Measurements from ENCODE around the gene S100PBP.
A peak's percentile ranks its signal among the peaks of the same experiment; 100 is the strongest.
"Not testable (repeated sequence)": the region's sequence is repeated elsewhere in the genome, so short reads cannot be mapped to it uniquely, and the experiment has no call there.

Gene S100PBP

DNA sequence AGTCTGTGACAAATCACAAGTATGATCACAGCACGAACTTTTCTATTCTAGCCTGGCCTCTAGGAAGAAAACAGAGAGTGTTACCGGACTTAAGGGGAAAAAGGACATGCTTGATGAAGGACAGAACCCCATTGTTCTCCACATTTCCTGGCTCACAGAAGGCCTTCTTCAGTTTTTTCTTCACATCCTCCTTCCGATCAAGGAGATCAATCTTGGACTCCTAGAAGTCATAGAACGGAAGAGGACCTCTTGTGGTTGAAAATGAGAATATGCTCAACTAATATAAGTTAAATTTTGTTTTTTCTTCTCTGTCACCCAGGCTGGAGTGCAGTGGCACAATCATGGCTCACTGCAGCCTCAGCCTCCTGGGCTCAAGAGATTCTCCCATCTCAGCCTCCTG is 30.6 kb upstream of the S100PBP start:
- no peak for DNase-seq

DNA sequence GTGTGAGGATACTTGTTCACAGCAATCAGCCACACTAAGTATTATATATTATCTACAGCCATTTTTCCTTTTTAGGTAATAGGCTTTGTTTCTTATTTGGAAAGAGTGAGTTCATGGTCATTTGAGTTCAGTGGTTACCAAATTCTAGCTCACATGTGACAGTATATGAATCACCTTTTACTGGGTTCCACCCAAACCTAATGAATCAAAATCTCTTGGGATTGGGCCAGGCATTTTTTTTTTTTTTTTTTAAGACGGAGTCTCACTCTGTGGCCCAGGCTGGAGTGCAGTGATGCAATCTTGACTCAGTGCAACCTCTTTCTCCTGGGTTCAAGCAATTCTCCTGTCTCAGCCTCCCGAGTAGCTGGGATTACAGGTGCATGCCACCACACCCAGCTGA is 28.1 kb upstream of the S100PBP start:
- DNase-seq = not testable (repeated sequence)

DNA sequence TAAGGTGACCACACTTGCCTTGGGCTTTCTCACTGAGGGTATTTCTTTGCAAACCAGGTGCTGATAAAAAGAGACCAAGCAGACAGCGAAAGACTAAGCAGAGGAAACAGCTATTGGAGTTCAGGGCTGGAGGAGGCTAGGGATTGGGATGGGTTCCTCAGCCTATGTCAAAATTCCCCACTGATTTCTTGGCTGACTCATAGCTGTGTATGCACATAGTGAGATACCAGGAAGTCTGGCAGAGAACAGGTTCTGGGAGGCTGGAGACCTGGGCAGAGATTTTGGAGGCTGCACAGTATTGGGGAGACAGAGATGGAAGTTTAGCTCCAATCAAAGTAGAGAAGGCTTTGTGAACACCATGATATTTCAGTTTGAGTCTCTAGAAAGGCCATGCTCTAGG is 25.6 kb upstream of the S100PBP start:
- DNase-seq = no peak

DNA sequence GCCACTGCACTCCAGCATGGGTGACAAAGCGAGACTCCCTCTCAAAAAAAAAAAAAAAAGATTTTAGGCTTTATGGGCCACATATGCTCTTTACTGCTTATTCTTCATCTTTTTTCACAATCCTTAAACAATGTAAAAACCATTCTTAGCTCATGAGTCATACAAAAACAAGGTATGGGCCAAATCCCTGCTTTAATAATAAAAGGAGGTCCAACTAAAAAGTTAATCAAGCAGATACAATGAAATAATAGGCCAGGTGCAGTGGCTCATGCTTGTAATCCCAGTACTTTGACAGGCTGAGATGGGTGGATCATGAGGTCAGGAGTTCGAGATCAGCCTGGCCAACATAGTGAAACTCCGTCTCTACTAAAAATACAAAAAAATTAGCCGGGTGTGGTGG is 21.7 kb upstream of the S100PBP start:
- not testable (repeated sequence) for DNase-seq

DNA sequence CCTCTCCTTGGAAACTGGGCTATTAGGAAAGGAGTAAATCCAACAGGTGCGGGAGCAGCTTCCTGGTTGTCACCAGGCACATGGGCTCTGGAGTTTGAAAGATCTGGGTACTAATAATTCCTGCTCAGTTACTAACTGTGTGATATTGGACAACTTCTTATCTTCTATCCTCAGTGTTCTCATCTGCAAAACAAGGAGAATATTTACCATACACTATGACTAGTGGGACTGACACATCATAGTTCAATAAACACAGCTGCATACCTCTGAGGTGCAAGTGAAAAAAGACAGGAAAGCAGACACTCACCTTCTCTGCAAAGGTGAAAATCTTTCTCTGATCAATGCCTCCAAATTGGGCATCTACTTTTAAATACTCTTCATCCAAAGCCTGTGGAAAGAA is 20.0 kb upstream of the S100PBP start:
- DNase-seq = no peak

DNA sequence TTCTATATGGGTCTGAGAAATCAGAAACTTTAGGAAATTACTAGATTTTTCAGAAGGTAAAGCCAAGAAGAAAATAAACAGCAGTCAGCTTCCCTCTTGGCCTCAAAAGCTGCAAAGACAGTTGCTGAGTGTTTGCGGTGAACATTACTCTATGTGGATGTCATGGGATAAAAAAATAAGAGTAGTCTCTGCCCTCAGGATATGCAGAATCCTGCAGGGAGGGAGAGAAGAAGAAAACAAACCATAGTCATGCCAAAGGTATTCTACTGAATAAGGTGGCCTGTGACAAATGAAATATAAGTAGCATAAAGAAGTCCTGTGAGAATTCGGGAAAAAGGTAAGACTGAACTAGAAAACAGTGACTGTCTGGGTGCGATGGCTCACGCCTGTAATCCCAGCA is 19.3 kb upstream of the S100PBP start:
- no peak for DNase-seq

DNA sequence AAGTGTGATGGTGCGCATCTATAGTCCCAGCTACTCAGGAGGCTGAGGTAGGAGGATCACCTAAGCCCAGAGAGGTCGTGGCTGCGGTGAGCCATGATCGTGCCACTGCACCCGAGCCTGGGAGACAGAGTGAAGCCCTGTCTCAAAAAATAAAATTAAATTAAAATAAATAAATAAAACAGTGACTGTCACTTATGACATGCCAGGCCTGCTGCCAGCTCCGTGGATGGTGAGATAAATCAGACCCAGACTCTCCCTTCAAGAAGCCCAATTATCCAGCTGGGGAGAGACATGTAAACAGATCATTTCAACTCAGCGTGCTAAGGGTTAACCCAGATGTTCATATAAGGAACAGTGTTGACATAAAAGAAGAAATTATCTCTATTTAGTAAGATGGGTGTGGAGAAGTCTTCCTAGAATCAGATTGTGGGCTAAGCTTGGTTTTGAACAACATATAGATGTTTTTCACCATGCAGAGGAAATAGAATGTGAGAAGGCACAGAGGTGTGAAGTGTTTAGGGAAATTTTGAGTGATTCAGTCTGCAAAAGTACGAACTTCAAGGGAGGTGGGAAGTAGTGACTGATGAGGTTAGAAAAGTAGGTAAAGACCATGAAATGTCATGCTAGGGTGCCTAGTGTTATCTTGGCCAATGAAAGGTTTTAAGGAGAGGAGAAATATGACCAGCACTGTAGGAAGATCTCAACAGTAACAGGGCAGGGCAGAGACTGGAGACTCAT is 18.6 kb upstream of the S100PBP start:
- no peak for DNase-seq

DNA sequence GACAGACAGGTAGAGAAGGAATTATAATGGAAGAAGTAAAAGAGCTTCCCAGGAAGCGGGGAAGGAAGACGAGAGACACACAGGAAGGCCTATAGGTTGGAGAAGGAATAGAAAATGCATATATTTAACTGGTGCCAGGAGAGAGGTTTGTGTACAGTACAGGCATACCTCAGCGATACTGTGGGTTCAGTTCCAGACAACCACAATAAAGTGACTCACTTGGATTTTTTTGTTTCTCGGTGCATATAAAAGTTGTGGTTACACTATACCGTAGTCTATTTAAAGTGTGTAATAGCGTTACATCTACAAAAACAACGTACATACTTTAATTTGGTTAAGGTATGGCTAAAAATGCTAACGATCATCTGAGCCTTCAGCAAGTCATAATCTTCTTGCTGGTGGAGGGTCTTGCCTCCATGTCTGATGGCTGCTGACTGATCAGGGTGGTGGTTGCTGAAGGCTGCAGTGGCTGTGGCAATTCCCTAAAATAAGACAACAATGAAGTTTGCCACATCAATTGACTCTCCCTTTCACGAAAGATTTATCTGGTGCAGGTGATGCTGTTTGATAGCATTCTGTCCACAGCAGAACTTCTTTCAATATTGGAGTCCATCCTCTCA is 16.2 kb upstream of the S100PBP start:
- DNase-seq = no peak

DNA sequence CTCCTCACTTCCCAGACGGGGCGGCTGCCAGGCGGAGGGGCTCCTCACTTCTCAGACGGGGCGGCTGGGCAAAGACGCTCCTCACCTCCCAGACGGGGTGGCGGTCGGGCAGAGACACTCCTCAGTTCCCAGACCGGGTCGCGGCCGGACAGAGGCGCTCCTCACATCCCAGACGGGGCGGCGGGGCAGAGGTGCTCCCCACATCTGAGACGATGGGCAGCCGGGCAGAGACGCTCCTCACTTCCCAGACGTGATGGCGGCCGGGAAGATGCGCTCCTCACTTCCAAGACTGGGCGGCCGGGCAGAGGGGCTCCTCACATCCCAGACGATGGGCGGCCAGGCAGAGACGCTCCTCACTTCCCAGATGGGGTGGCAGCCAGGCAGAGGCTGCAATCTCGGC is 13.0 kb upstream of the S100PBP start:
- DNase-seq = not testable (repeated sequence)

DNA sequence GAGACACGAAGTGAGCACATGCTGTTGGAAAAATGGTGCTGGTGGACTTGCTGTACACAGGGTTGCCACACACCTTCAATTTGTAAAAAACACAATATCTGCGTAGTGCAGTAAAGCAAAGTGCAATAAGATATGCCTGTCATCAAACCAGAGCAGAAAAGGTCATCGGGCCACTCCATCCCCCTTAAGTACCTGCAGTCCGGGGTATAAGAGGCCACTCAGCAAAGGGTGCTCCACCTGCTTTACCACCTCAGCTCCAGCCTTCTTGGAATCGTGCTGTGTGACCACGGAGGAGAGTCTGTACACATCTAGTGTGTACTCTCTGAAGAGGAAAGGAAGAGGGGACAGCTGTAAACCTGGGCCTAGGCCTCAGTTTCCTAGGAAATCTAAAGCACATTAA is 11.2 kb upstream of the S100PBP start:
- no peak for DNase-seq

DNA sequence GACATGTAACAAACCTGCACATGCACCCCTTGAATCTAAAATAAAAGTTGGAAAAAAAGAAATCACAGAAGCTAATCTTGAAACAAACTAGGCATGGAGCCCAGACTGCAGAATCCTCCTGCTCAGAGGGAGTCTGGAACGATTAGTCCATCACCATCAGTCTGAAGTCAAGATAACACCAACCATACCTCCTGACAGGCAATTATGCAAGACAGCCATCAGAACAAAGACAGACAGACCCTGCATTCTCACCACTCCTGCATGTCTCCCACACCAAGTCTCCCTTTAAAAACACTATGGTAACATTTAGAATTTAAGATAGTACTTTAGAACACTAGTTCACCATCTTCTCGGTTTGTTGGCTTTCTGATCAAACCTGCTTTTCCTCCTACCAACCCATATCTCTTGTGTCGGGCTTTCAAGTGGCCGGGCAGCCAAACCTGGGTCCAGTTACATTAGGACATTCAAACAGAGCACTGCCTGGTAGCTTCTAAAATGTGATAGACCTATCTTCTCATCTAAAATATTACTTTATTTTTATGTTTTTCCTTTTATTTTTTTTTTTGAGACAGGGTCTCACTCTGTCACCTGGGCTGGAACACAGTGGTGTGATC is 10.4 kb upstream of the S100PBP start:
- no peak for DNase-seq

DNA sequence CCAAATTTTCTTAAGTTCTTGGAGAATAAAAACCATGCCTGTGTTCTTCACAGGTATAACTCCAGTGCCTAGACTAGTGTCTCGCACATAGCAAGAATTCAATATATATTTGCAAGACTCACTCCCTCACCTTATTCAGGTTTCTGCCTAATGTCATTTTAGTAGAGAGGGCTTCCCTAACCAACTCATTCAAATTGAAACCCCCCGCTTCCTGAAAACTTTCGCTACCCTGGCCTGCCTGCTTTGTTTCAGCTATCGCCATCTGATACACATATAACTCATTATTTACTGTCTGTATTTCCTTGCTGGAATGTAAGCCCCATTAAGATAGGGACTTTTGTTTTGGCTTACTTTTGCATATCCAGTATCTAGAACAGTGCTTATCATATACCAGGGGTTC is 8.9 kb upstream of the S100PBP start:
- DNase-seq = no peak

DNA sequence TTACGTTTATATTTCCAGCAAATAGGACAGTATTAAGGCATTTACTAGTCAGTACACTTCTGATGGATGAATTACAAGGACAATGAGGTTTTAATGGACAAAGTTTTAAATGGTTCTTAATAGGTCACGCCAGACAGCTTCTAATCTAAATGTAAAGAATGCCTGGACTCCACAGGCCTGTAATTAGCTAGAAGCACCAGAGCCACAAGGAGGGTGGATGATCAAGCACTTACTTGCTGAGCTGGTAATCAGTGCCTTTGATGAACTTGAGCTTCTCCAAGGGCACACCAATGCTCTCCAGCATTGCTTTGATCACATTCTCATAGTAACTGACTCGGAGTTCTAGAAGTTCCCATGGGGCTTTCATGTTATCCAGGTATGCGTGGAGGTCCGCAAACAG is 7.1 kb upstream of the S100PBP start:
- no peak for DNase-seq

DNA sequence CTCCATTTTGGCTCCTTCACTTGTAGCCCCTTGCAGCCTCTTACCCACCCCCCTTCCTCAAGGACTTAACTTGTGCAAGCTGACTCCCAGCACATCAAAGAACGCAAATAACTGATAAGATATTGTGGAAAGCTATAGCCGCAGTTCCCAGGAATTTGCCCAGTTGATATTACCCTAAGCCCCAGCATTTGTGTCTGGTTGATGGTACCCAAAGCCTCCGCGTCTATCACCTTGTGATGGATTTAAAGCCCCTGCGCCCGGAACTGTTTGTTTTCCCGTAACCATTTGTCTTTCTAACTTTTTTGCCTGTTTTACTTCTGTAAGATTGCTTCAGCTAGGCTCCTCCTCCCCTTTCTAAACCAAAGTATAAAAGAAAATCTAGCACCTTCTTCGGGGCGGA is 6.2 kb upstream of the S100PBP start:
- DNase-seq = no peak

DNA sequence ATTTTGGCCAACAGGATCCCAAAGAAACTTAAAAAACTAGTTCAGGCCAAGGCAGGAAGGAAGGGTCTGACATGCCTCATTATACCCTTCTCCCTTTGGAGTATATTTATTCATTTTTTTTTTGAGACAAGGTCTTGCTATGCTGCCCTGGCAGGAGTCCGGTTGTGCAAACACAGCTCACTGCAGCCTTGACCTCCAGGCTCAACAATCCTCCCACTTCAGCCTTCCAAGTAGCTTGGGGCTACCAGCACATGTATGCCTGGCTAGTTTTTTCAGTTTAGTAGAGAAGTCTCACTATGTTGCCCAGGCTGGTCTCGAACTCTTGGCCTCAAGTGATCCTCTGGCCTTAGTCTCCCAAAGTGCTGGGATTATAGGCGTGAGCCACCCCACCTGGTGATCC is 5.5 kb upstream of the S100PBP start:
- no peak for DNase-seq

DNA sequence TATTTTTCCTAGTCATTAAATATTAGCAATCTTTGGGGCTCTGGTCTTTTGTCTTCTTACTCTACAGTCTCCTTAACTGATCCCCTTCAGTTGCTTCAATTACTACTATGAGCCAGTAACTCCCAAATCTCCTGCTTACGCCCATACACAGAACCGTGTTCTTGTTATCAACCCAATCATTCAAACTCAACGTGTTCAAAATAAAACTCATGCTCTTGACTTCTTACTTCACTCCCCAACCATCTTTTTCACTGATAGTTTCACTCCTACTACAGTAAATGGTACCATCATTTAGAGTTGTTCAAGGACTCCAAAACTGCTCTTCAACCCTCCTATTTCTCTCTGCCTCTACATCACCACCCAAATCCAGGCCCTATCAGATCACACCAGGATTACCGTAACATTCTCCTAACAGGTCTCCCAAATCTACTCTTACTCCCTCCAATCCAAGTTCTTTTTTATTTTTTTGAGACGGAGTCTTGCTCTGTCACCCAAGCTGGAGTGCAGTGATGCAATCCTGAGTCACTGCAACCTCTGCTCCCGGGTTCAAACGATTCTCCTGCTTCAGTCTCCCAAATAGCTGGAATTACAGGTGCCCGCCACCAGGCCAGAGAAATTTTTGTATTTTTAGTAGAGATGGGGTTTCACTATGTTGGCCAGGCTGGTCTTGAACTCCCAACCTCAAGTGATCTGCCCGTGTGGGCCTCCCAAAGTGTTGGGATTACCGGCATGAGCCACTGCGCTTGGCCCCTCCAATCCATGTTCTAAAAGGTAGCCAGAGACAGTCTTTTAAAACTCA is 3.3 kb upstream of the S100PBP start:
- no peak for DNase-seq

DNA sequence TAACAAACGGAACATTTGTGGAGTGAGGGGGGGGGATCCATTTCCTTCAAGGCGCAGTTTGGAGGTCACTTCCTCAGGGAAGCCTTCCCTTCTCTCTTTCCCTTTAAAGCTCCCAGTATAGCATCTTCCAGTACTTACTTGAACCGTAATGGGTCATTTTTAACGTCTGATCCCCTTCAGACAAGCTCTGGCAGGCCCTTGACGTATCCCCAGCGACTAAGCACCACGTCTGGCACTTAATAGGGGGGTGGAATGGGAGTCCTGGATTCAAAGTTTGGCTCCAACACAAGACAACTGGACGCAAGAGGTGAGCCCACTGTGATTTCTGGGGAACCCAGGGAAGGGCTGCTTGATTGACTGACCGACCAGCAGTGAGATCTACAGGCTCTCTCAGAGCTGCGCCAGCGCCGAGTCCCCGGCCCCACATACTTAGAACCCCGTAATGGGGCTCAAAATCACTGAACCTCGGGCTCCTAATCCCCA is 736 bp upstream of the S100PBP start:
- DNase-seq = no peak

DNA sequence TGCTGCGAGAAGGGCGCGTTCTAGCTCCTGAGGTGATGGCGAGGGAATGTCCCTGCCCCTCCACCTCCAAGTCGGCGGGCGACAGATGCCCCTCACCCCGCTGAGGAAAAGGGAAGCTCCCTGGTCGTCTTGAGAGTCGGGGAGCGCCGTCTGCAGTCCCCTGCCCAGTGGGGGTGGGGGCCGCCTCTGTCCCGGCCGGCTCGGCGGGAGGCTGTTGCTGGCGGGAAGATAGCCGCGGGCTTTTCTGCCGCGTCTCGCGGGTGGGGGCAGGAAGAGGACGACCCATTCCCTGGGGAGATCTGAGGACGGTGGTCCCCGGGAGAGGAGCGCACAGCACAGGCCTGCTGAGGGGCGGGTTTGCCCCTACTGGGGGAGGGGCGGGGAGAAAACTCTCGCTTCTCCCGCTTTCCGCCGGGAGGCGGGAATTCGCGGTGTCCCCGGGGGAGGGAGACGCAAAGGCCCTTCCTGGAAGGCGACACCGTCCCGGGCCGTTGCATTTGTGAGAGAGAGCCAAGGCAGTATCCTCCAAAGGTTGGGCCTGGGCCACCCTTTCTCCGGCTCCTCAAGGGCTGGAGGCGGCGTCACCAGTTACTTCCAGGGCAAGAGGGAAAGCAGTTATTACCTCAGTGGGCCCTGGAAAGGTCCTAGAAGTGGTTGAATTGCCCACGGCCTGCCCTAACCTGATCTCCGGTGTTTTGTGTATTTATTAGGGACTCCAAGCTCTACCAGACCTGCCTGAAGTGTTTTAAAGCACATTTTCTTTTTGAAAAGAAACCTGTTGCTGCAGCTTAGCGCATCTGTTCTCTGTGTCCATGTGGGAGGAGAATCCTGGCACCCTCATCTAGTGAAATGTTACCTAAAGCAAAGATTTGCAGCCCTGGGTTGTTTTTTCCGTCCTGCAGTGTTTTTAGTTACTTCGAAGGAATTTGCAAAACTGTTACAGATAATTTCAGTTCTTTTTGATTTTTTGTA is 648 bp downstream of the S100PBP start:
- DNase-seq = peak; percentile 14

DNA sequence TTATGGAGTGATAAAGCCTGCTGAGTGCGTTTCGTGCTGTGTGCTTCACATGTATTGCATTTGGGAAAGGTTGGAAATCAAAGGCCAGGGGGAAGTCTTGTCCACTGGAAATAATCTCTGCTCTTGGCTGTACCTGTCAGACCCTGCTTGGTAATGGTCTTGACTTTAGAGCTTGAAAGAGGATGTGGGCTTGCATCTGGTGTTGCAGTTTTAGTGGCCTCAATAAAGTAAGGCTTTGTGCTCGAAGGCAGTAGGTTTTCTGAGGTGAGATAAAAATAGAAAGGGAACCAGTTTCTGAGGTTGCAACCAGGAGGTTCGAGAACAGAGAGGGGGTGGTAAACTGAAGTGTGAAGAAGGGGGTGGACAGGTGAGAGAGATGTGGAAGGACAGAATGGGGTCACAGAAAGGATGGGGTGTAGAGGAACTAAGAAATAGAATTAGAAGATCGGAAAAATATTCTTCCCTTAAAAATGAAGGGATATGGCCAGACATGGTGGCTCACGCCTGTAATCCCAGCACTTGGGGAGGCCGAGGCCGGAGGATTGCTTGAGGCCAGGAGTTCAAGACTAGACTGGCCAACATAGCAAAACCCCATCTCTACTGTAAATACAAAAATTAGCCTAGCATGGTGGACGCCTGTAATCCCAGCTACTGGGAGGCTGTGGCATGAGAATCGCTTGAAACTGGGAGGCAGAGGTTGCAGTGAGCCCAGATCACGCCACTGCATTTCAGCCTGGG is 1.5 kb downstream of the S100PBP start:
- DNase-seq = no peak

DNA sequence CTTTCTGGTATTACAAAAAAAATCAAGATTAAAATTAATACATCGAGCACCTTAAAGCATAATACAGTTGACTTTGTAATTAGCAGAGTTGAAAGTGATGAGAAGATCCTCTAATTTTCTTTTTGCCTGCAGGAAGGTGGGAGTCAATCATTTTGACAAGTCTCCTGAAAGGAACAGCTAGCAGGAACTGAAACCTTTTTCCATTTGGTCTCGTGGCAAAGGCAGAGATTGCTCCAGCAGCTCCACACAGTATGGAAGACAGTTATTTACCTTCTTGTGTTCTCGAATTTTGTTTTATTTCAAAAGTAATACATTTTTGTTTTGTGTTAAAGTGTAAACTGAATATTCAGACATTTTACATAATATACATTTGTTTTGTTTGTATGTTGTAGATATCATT is 7.7 kb downstream of the S100PBP start:
- no peak for DNase-seq

DNA sequence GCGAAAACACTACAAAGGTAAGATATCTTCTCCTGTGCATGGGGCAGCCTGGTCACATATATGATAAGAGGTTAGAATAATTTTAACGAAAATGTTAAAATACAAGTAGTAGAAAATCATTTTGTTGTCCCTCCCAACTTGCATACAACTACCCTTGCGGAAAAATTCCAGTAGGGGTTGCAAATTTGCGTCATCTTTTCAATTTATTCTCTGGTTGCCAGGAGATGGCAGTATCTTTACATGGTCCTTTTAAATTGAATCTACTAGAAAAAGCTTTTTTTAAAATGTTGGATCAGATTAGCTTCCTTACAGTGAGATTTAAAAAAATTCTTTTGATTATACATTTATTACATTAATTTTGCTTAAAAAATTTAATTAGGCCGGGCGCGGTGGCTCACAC is 10.9 kb downstream of the S100PBP start:
- no peak for DNase-seq
